HepG2 (cell line): ENCODE results near the gene WDR54.

ENCODE experiments used
- AHDC1 ChIP-seq: sonication (generic); formaldehyde crosslinking; IDR thresholded peaks from 2 replicates; pipeline ENCODE4 v1.5.1; 2020; ENCODE audit warnings: mild to moderate bottlenecking, missing genetic modification reagents, borderline replicate concordance
- ASH2L ChIP-seq: fragments of 300-600, 200-600 bp; sonication (generic); IDR thresholded peaks from 2 replicates; pipeline ENCODE4 v1.7.0; 2017; ENCODE audit warnings: low read depth, mild to moderate bottlenecking, moderate library complexity, mixed read lengths, low read length; ENCODE audit not compliant: insufficient read length
- ATF6 ChIP-seq: sonication (generic); formaldehyde crosslinking; conservative IDR thresholded peaks from 2 replicates; pipeline ENCODE4 v1.4.0; 2020; ENCODE audit warnings: missing genetic modification reagents
- CEBPG ChIP-seq: IDR thresholded peaks from 2 replicates; pipeline ENCODE4 v1.6.1; 2016
- CTCF ChIP-seq: sonication (generic); formaldehyde crosslinking; IDR thresholded peaks from 2 replicates; pipeline ENCODE4 v1.5.0; 2020; ENCODE audit warnings: mild to moderate bottlenecking, missing genetic modification reagents, moderate library complexity
- GABPA ChIP-seq, 2 experiments: IDR thresholded peaks; 2 replicates each; pipeline ENCODE4 v1.6.1; 2011 to 2016; ENCODE audit warnings: low read depth in 2 of 2, low read length in 1 of 2, missing biosample characterization in 1 of 2, missing genetic modification characterization in 1 of 2
- HDAC2 ChIP-seq: sonication (generic); formaldehyde crosslinking; IDR thresholded peaks from 2 replicates; pipeline ENCODE4 v1.4.0; 2020; ENCODE audit warnings: missing genetic modification reagents
- MYNN ChIP-seq: sonication (generic); formaldehyde crosslinking; IDR thresholded peaks from 2 replicates; pipeline ENCODE4 v1.4.0; 2020; ENCODE audit warnings: mild to moderate bottlenecking, low read depth, missing genetic modification reagents
- POLR2AphosphoS5 ChIP-seq: IDR thresholded peaks from 2 replicates; pipeline ENCODE4 v1.6.1; 2012; ENCODE audit warnings: low read depth, low read length
- PRPF4 ChIP-seq: fragments of 200-400 bp; formaldehyde crosslinking; IDR thresholded peaks from 2 replicates; pipeline ENCODE4 v1.6.1; 2016; ENCODE audit warnings: low read length, low read depth; ENCODE audit not compliant: poor library complexity, severe bottlenecking
- PTBP1 ChIP-seq: fragments of 200-400 bp; formaldehyde crosslinking; IDR thresholded peaks from 2 replicates; pipeline ENCODE4 v1.6.1; 2018; ENCODE audit warnings: low read length, low read depth; ENCODE audit not compliant: poor library complexity, severe bottlenecking
- TF ChIP-seq, protein P1 (sequence below): sonication (generic); formaldehyde crosslinking; IDR thresholded peaks from 2 replicates; pipeline ENCODE4 v1.4.0; 2020; ENCODE audit warnings: missing genetic modification reagents

DNA sequence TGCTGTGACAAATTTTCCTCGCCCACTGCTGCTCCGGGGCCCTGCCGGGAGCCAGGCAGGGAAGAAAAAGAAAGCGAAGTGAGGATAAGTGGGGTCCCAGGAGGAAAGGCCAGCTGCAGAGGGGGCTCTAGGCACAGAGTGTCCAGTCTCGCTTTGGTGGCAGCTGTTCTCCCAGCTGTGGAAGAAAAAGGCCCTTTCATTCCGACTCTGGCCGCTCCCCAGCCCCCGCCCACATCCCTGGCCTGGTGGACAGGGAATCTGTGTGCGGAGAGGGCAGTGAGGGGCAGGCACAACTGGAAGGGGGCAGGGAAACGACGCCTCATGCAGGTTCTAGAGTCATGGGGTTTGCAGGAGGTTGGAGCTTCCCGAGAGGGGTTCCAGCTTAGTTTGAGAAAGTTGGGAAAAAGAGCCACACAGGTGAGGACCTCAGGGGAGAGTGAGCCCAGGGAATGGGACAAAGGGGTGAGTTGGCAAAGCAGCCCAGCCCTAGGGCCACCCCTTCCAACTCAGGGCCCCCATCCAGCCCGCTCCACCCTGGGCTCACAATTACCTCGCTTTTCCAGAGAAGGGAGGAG lies 18.4 kb downstream of the WDR54 start:
- TF ChIP-seq ATF6 (no peak; the same call in 1 of the 2 replicates), GABPA (IDR thresholded peaks at IDR 0.05; ENCODE audit: low read depth, low read length) (no peak), GABPA (CRISPR knock-in tag; IDR thresholded peaks at IDR 0.05; ENCODE audit: low read depth) (no peak), CTCF (CRISPR knock-in tag) (no peak), MYNN (CRISPR knock-in tag) (no peak), ASH2L (no peak), AHDC1 (no peak), POLR2AphosphoS5 (no peak; the same call in 1 of the 2 replicates), PTBP1 (no peak), HDAC2 (CRISPR knock-in tag) (no peak), CEBPG (CRISPR knock-in tag) (no peak), PRPF4 (no peak)
- TF ChIP-seq, protein P1, sequence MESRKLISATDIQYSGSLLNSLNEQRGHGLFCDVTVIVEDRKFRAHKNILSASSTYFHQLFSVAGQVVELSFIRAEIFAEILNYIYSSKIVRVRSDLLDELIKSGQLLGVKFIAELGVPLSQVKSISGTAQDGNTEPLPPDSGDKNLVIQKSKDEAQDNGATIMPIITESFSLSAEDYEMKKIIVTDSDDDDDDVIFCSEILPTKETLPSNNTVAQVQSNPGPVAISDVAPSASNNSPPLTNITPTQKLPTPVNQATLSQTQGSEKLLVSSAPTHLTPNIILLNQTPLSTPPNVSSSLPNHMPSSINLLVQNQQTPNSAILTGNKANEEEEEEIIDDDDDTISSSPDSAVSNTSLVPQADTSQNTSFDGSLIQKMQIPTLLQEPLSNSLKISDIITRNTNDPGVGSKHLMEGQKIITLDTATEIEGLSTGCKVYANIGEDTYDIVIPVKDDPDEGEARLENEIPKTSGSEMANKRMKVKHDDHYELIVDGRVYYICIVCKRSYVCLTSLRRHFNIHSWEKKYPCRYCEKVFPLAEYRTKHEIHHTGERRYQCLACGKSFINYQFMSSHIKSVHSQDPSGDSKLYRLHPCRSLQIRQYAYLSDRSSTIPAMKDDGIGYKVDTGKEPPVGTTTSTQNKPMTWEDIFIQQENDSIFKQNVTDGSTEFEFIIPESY (CRISPR knock-in tag) = no peak
